Esophagus (tissue), 2 donors: ENCODE measurements around the gene TJP1. TPM values are rescaled to one million over a fixed set of nuclear protein-coding genes. Genes with fewer than 3 reads are reported as not detected.
"Not testable (repeated sequence)": the region's sequence is repeated elsewhere in the genome, so short reads cannot be mapped to it uniquely, and the experiment has no call there.

Experiments
- H3K27ac ChIP-seq, 2 donors: one replicate each; pipeline ENCODE4 v1.5.1; 2013; ENCODE audit warnings: low read depth in 2 of 2, mild to moderate bottlenecking in 2 of 2, inconsistent platforms in 1 of 2, low read length in 1 of 2, moderate library complexity in 1 of 2
- H3K27me3 ChIP-seq, 2 donors: one replicate each; pipeline ENCODE4 v1.6.1; 2013; ENCODE audit warnings: low read length in 2 of 2, control low read depth in 1 of 2, mild to moderate bottlenecking in 1 of 2; ENCODE audit not compliant: insufficient read depth in 2 of 2, control insufficient read depth in 1 of 2
- H3K36me3 ChIP-seq, 2 donors: one replicate each; pipeline ENCODE4 v1.6.1; 2013; ENCODE audit warnings: low read length in 1 of 2; ENCODE audit not compliant: control insufficient read depth in 2 of 2, insufficient read depth in 2 of 2
- H3K4me1 ChIP-seq, 2 donors: one replicate each; pipeline ENCODE4 v1.6.1; 2013; ENCODE audit warnings: low read length in 1 of 2; ENCODE audit not compliant: control insufficient read depth in 2 of 2, insufficient read depth in 2 of 2
- H3K4me3 ChIP-seq, 2 donors: one replicate each; pipeline ENCODE4 v1.5.1; 2013; ENCODE audit warnings: low read length in 2 of 2, mild to moderate bottlenecking in 2 of 2, low read depth in 1 of 2, moderate library complexity in 1 of 2
- H3K9me3 ChIP-seq, 2 donors: one replicate each; pipeline ENCODE4 v1.6.1; 2013; ENCODE audit warnings: mild to moderate bottlenecking in 2 of 2, low read depth in 1 of 2, low read length in 1 of 2, moderate library complexity in 1 of 2; ENCODE audit not compliant: control insufficient read depth in 2 of 2, insufficient read depth in 1 of 2
- whole genome bisulfite sequencing, 2 donors: extraction: QIAGEN DNeasy Blood & Tissue Kit; methylation state at CpG; one replicate each; pipeline ENCODE4 v1.1.7; 2013; 5-methylcytosine and 5-hydroxymethylcytosine counted together
- polyA plus RNA-seq, 2 donors: library from polyadenylated mRNA; stranded (reverse); fragments of 200-250 nt; gene quantifications; one replicate each; pipeline ENCODE4 v1.2.3, GENCODE V29; 2013
- donor health status: healthy with polysubstance abuse.
- donor health status: Bipolar disorder and iron deficiency.

TJP1 gene
- polyA plus RNA-seq, 2 donors = 43.5 to 47.8 TPM

GRCh38 chr15:29788433-29789034 lies 33.7 kb downstream of the TJP1 start:
- Histone ChIP-seq H3K36me3 (peaks cover 0 to 2% of the 10 kb centered on the region in 2 donors), H3K9me3 (no peaks in the 10 kb centered on the region), H3K4me1 (peaks cover 0 to 3% of the 10 kb centered on the region in 2 donors), H3K27ac (no peak overlapping the region), H3K27me3 (no peaks in the 10 kb centered on the region), H3K4me3 (no peak overlapping the region)
- 89 to 90% methylated on average over 4 of the region's 4 CpGs for WGBS, 2 donors

GRCh38 chr15:29787767-29788166 lies 34.5 kb downstream of the TJP1 start:
- Histone ChIP-seq H3K9me3 (no peaks in the 10 kb centered on the region), H3K36me3 (peaks cover 0 to 2% of the 10 kb centered on the region in 2 donors), H3K4me1 (peaks cover 0 to 3% of the 10 kb centered on the region in 2 donors), H3K4me3 (no peak overlapping the region), H3K27me3 (no peaks in the 10 kb centered on the region), H3K27ac (no peak overlapping the region)

- Histone ChIP-seq H3K4me3 (no peak overlapping the region), H3K27ac (no peak overlapping the region), H3K36me3 (peaks cover 0 to 2% of the 10 kb centered on the region in 2 donors), H3K27me3 (no peaks in the 10 kb centered on the region), H3K4me1 (peaks cover 0 to 3% of the 10 kb centered on the region in 2 donors), H3K9me3 (no peaks in the 10 kb centered on the region)
- 89 to 97% methylated on average over 1 of the region's 1 CpG for whole genome bisulfite sequencing, 2 donors
These were observed 36.6 kb downstream of the TJP1 start for GRCh38 chr15:29785642-29786041.

GRCh38 chr15:29785136-29785535 lies 37.1 kb downstream of the TJP1 start:
- Histone ChIP-seq H3K27me3 (no peaks in the 10 kb centered on the region), H3K36me3 (peaks cover 0 to 2% of the 10 kb centered on the region in 2 donors), H3K9me3 (no peaks in the 10 kb centered on the region), H3K27ac (no peak overlapping the region), H3K4me1 (peaks cover 0 to 3% of the 10 kb centered on the region in 2 donors), H3K4me3 (no peak overlapping the region)
- WGBS, 2 donors = 79 to 87% methylated on average over 2 of the region's 2 CpGs

GRCh38 chr15:29784413-29784812 lies 37.9 kb downstream of the TJP1 start:
- Histone ChIP-seq H3K27ac (no peak overlapping the region), H3K27me3 (no peaks in the 10 kb centered on the region), H3K4me3 (no peak overlapping the region), H3K4me1 (peaks cover 0 to 3% of the 10 kb centered on the region in 2 donors), H3K36me3 (peaks cover 0 to 2% of the 10 kb centered on the region in 2 donors), H3K9me3 (no peaks in the 10 kb centered on the region)
- 80 to 83% methylated on average over 7 of the region's 7 CpGs for WGBS, 2 donors

- H3K9me3 ChIP-seq, H3K27ac ChIP-seq, H3K4me1 ChIP-seq, H3K36me3 ChIP-seq, H3K4me3 ChIP-seq, H3K27me3 ChIP-seq: not testable (repeated sequence)
- 70 to 73% methylated on average over 8 of the region's 8 CpGs for WGBS, 2 donors
These were observed 39.5 kb downstream of the TJP1 start for GRCh38 chr15:29782816-29783215.

- H3K4me3 ChIP-seq = no peak overlapping the region
- H3K27ac ChIP-seq = no peak overlapping the region
- no peaks in the 10 kb centered on the region for H3K9me3 ChIP-seq
- H3K27me3 ChIP-seq = no peaks in the 10 kb centered on the region
- H3K4me1 ChIP-seq = no peaks in the 10 kb centered on the region
- H3K36me3 ChIP-seq = no peaks in the 10 kb centered on the region
These were observed 43.9 kb downstream of the TJP1 start for GRCh38 chr15:29778382-29778781.

- Histone ChIP-seq H3K4me3 (no peak overlapping the region), H3K9me3 (no peaks in the 10 kb centered on the region), H3K27ac (no peak overlapping the region), H3K4me1 (no peaks in the 10 kb centered on the region), H3K27me3 (no peaks in the 10 kb centered on the region), H3K36me3 (no peaks in the 10 kb centered on the region)
- 67 to 75% methylated on average over 4 of the region's 4 CpGs for WGBS, 2 donors
These were observed 45.4 kb downstream of the TJP1 start for GRCh38 chr15:29776859-29777258.

- H3K36me3 ChIP-seq = peaks cover 2 to 3% of the 10 kb centered on the region in 2 donors
- H3K27ac ChIP-seq = no peak overlapping the region
These were observed 47.4 kb downstream of the TJP1 start for GRCh38 chr15:29774900-29775299.

GRCh38 chr15:29773816-29774215 lies 48.5 kb downstream of the TJP1 start:
- Histone ChIP-seq H3K27me3 (no peaks in the 10 kb centered on the region), H3K27ac (no peak overlapping the region)
- WGBS, 2 donors = 86 to 90% methylated on average over 1 of the region's 1 CpG

More at GRCh38 chr15:29774900-29775299, 47.4 kb downstream of the TJP1 start:
- no peaks in the 10 kb centered on the region for H3K9me3 ChIP-seq
- no peaks in the 10 kb centered on the region for H3K27me3 ChIP-seq
- WGBS, 2 donors = 73 to 74% methylated on average over 6 of the region's 6 CpGs
- H3K4me3 ChIP-seq = no peak overlapping the region
- no peaks in the 10 kb centered on the region for H3K4me1 ChIP-seq

More at GRCh38 chr15:29773816-29774215, 48.5 kb downstream of the TJP1 start:
- no peak overlapping the region for H3K4me3 ChIP-seq
- H3K4me1 ChIP-seq = no peaks in the 10 kb centered on the region
- no peaks in the 10 kb centered on the region for H3K9me3 ChIP-seq
- H3K36me3 ChIP-seq = peaks cover 2 to 7% of the 10 kb centered on the region in 2 donors
